ENCODE results near the gene FNDC3B. TPM values are rescaled to one million over a fixed set of nuclear protein-coding genes. Genes with fewer than 3 reads are reported as not detected.

Gene FNDC3B
- total RNA-seq, 1 donor from 2014 or later = 71.3 TPM

DNA sequence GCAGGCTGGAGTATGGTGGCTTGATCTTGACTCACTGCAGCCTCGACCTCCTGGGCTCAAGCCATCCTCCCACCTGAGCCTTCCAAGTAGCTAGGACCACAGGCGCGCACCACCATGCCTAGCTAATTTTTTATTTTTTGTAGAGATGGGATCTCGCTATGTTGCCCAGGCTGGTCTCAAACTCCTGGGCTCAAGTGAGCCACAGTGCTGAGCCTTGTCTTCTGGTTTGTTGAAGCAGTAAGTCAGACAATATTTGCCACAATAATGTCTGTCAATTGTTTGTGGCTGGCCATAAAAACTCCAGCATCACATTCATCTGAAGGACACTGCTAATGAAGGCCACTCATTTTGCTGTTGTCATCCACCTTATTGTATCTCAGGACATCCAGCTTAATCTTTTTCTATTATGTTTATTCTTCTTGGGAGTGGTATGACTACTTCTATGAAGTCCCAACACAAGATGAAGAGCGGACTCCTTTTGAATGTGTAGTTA is 185.9 kb downstream of the FNDC3B start:
- no peaks in the 10 kb centered on the region for H3K27me3 ChIP-seq (ENCODE audit: control insufficient read depth, insufficient read depth, low read length)
- H3K36me3 ChIP-seq (ENCODE audit: control insufficient read depth, insufficient read depth, low read length) = peaks cover 1% of the 10 kb centered on the region
- DNase-seq (ENCODE audit: low read depth) = no peak

DNA sequence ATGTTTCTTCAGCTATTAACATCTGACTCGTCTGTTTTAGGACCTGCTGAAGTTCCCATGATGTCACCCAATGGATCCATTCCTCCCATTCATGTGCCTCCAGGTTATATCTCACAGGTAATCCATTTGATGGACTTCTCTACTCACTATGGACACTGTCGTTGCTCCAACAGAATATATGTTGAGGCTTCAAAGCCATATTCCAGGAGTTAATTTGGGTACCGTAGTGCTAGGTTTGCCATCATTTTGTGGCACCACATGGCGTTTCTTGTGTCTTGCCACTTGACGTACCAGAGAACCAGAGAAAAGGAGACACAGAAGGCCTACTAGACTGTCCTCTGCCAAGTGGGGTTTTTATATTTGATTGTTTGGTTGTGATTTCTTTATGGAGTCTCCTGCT is 187.5 kb downstream of the FNDC3B start:
- Histone ChIP-seq H3K27me3 (ENCODE audit: control insufficient read depth, insufficient read depth, low read length) (no peaks in the 10 kb centered on the region), H3K36me3 (ENCODE audit: control insufficient read depth, insufficient read depth, low read length) (peaks cover 1% of the 10 kb centered on the region), H3K4me3 (ENCODE audit: low read depth, low read length) (no peak overlapping the region)
- no peak for DNase-seq (ENCODE audit: low read depth)
- TF ChIP-seq, protein P1, sequence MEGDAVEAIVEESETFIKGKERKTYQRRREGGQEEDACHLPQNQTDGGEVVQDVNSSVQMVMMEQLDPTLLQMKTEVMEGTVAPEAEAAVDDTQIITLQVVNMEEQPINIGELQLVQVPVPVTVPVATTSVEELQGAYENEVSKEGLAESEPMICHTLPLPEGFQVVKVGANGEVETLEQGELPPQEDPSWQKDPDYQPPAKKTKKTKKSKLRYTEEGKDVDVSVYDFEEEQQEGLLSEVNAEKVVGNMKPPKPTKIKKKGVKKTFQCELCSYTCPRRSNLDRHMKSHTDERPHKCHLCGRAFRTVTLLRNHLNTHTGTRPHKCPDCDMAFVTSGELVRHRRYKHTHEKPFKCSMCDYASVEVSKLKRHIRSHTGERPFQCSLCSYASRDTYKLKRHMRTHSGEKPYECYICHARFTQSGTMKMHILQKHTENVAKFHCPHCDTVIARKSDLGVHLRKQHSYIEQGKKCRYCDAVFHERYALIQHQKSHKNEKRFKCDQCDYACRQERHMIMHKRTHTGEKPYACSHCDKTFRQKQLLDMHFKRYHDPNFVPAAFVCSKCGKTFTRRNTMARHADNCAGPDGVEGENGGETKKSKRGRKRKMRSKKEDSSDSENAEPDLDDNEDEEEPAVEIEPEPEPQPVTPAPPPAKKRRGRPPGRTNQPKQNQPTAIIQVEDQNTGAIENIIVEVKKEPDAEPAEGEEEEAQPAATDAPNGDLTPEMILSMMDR (IDR thresholded peaks at IDR 0.05; ENCODE audit: insufficient read depth, low read length, poor library complexity, severe bottlenecking) = no peak

More for the DNA sequence above, 185.9 kb downstream of the FNDC3B start:
- TF ChIP-seq, protein P1 (IDR thresholded peaks at IDR 0.05; ENCODE audit: insufficient read depth, low read length, poor library complexity, severe bottlenecking) = no peak
- no peak overlapping the region for H3K4me3 ChIP-seq (ENCODE audit: low read depth, low read length)

DNA sequence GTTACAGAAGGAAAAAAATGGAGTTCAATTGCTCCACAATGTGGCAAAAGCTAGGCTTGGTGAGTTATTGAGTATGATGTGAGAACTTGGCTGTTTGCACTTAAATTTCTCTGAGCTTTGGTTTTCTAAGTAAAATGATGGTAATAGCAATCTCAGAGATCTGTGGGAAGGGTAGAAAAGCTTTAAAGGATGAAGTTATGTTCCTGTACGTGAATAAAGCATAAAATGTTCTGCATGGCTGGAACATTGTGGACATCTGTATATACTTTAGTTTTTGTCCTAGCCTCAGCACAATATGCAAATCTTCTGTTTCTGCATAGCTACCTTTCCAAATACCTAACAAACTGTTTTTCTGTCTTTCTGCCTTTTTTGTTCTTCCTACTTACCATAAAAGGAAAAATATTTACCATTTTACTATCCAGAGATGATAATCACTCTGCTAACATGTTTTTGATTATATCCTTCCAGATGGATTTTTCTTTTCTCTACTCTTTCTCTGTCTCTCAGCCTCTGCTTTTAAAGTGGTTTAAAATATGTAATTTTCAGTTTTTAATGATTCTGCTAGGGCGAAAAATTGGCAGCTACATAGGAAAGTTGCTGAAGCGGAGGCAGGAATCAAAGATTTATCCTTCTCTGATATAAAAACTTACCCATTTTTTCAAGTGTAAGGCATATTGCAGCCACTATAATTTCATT is 188.1 kb downstream of the FNDC3B start:
- no peak overlapping the region for H3K4me3 ChIP-seq (ENCODE audit: low read depth, low read length)
- TF ChIP-seq, protein P1 (IDR thresholded peaks at IDR 0.05; ENCODE audit: insufficient read depth, low read length, poor library complexity, severe bottlenecking) = no peak
- H3K36me3 ChIP-seq (ENCODE audit: control insufficient read depth, insufficient read depth, low read length) = peaks cover 1% of the 10 kb centered on the region
- H3K27me3 ChIP-seq (ENCODE audit: control insufficient read depth, insufficient read depth, low read length) = no peaks in the 10 kb centered on the region
- DNase-seq (ENCODE audit: low read depth) = no peak

DNA sequence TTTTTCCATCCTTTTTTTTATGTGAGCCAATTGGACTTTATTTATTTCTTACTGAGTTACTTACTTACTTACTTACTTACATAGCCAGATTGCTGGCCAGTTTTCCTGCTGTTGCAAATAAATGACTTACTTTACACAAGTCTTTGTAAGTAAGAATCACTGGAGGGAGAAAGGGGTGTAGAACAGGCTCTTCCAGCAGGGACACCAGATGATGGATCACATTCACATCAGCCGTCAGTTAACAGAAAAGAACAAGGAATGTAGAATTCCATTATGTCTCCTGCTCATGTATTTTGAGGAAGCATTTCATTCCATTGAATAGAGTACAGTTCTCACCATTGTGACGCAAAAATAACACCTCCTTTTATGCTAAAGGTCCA is 188.6 kb downstream of the FNDC3B start:
- Histone ChIP-seq H3K36me3 (ENCODE audit: control insufficient read depth, insufficient read depth, low read length) (peaks cover 1% of the 10 kb centered on the region), H3K4me3 (ENCODE audit: low read depth, low read length) (no peak overlapping the region), H3K27me3 (ENCODE audit: control insufficient read depth, insufficient read depth, low read length) (no peaks in the 10 kb centered on the region)
- no peak for DNase-seq (ENCODE audit: low read depth)
- TF ChIP-seq, protein P1 (IDR thresholded peaks at IDR 0.05; ENCODE audit: insufficient read depth, low read length, poor library complexity, severe bottlenecking) = no peak

DNA sequence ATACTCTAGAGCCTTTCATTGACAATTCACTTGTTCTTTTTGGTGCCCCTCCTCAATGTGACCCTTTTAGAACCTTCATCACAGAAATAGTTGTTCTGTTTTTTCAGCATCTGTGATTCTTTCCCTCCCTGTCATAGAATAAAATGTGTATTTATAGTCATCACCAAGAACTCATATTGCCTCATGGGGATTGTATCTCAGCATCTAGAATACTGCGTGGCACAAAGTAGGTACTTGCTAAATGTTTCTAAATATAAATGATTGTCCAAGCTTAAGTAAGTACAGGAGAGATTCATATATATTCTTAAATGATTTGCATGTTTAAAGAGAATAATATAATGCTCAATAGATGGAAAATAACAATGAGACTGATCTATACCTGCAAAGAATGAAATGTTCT is 190.1 kb downstream of the FNDC3B start:
- no peak for DNase-seq (ENCODE audit: low read depth)
- H3K36me3 ChIP-seq (ENCODE audit: control insufficient read depth, insufficient read depth, low read length) = peaks cover 1% of the 10 kb centered on the region
- no peak overlapping the region for H3K4me3 ChIP-seq (ENCODE audit: low read depth, low read length)
- H3K27me3 ChIP-seq (ENCODE audit: control insufficient read depth, insufficient read depth, low read length) = no peaks in the 10 kb centered on the region
- TF ChIP-seq, protein P1 (IDR thresholded peaks at IDR 0.05; ENCODE audit: insufficient read depth, low read length, poor library complexity, severe bottlenecking) = no peak

Data from kidney epithelial cell (primary cell).